Measurements from ENCODE around the gene TSPAN31.

DNA sequence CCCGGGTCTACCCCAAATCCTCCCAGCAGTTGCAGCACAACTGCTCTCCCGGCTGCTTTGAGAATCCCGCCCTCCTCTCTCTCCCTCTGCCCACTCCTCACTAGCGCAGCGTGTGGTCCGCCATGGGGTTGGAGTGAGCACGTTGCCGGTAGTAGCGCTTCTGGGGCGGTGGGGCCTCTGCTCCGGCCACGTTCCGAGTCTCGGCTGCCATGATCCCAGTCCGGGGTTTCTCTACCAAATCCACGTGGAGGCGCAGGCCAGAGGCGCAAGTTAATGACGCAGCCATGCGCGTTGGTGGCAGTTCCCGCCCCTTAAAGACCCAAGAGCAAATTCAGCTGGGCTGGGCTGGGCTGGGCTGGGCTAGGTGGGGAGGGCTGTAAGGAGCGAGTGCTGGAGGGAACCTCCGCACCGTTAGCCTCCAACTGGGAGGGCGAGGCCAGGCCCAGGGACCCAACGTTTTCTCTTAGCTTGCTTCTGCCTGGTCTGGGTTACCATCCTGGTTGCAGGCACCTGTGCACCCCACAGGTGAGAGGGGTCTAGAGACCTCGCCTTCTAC is 27.1 kb downstream of the TSPAN31 start, which contains the start of gene METTL1:
- TF ChIP-seq, protein P1, sequence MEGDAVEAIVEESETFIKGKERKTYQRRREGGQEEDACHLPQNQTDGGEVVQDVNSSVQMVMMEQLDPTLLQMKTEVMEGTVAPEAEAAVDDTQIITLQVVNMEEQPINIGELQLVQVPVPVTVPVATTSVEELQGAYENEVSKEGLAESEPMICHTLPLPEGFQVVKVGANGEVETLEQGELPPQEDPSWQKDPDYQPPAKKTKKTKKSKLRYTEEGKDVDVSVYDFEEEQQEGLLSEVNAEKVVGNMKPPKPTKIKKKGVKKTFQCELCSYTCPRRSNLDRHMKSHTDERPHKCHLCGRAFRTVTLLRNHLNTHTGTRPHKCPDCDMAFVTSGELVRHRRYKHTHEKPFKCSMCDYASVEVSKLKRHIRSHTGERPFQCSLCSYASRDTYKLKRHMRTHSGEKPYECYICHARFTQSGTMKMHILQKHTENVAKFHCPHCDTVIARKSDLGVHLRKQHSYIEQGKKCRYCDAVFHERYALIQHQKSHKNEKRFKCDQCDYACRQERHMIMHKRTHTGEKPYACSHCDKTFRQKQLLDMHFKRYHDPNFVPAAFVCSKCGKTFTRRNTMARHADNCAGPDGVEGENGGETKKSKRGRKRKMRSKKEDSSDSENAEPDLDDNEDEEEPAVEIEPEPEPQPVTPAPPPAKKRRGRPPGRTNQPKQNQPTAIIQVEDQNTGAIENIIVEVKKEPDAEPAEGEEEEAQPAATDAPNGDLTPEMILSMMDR (IDR thresholded peaks at IDR 0.05 in 8 of 11, conservative IDR thresholded peaks at IDR 0.05 in 3 of 11) = no peak
- TF ChIP-seq POLR2A (IDR thresholded peaks at IDR 0.05) (peak in 1 of 3 donors; percentile 21), POLR2AphosphoS5 (IDR thresholded peaks at IDR 0.05) (peak; percentile 79 to 85 (median 85))

Data from spleen (tissue), 7 donors.